ENCODE results near the gene POLD4.
"Not testable (repeated sequence)": the region's sequence is repeated elsewhere in the genome, so short reads cannot be mapped to it uniquely, and the experiment has no call there.

GRCh38 chr11:67318876-67319275 is 34.5 kb downstream of the POLD4 start:
- TF ChIP-seq POLR2A (IDR thresholded peaks at IDR 0.05); CTCF (IDR thresholded peaks at IDR 0.05 in 4 of 5, conservative IDR thresholded peaks at IDR 0.05 in 1 of 5): not testable (repeated sequence)
